Neural progenitor cell (in vitro differentiated cells): ENCODE results near the gene PXDN.

ENCODE experiments used
- EZH2 ChIP-seq: fragments of 200-600 bp; sonication (generic); IDR thresholded peaks from 2 replicates; pipeline ENCODE4 v1.6.1; 2017; ENCODE audit warnings: antibody characterized with exemption, mild to moderate bottlenecking, moderate library complexity
- EZH2phosphoT487 ChIP-seq: fragments of 200-600 bp; sonication (generic); IDR thresholded peaks from 2 replicates; pipeline ENCODE4 v1.6.1; 2017; ENCODE audit warnings: antibody characterized with exemption
- TF ChIP-seq, protein P1 (sequence below): fragments of 200-600 bp; sonication (generic); IDR thresholded peaks from 2 replicates; pipeline ENCODE4 v1.5.1; 2017; ENCODE audit warnings: antibody characterized with exemption, mild to moderate bottlenecking

DNA sequence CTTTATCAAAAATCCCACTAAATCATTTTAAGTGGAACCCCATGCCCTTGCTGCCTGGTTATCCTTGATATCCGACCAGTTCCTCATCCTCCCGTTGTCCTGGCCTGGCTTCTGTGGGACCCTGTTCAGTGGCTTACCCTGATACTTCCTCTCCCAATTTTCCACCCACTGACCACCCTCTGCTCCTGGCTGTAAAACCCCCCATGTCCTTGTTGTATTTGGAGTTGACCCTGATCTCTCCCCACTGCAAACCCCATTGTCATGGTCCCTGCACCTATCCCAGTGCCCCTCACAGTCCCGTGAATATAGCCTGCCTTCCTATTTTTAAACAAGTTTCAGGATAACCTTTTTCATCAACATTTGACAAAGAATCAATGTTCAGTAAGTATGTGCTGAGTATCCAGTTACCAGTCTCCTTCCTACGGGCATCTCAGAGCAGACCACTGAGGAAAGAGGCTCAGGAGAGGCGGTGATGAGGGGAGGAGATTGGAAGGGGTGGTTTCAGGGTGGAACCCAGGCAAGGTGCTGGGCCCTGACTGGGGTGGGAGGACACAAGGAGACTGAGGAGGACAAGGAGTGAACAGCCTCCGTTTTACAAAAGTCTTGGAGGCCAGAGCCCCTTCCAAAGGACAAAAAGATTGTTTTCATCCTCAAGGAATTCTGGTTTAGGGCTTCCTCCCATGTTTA is 131.8 kb downstream of the PXDN start:
- TF ChIP-seq, protein P1, sequence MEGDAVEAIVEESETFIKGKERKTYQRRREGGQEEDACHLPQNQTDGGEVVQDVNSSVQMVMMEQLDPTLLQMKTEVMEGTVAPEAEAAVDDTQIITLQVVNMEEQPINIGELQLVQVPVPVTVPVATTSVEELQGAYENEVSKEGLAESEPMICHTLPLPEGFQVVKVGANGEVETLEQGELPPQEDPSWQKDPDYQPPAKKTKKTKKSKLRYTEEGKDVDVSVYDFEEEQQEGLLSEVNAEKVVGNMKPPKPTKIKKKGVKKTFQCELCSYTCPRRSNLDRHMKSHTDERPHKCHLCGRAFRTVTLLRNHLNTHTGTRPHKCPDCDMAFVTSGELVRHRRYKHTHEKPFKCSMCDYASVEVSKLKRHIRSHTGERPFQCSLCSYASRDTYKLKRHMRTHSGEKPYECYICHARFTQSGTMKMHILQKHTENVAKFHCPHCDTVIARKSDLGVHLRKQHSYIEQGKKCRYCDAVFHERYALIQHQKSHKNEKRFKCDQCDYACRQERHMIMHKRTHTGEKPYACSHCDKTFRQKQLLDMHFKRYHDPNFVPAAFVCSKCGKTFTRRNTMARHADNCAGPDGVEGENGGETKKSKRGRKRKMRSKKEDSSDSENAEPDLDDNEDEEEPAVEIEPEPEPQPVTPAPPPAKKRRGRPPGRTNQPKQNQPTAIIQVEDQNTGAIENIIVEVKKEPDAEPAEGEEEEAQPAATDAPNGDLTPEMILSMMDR, result no peak
- TF ChIP-seq EZH2phosphoT487 (no peak), EZH2 (no peak)
